Smooth muscle cell (in vitro differentiated cells): ENCODE measurements around the gene CAMKK1. TPM values are rescaled to one million over a fixed set of nuclear protein-coding genes. Genes with fewer than 3 reads are reported as not detected.

Experiments used
- DNase-seq: peaks from one replicate; lab custom pipeline; 2025; ENCODE audit not compliant: unreplicated experiment; lab: John Stamatoyannopoulos, UW
- H2AFZ ChIP-seq: fragments of 200-600 bp; sonication (generic); 2 replicates; pipeline ENCODE4 v1.6.0; 2016; ENCODE audit warnings: antibody characterized with exemption, low read depth, mild to moderate bottlenecking
- H3F3A ChIP-seq: fragments of 200-600 bp; sonication (generic); 2 replicates; pipeline ENCODE4 v1.6.0; 2017; ENCODE audit warnings: antibody characterized with exemption, low read depth
- H3K27ac ChIP-seq: fragments of 200-600 bp; sonication (generic); 2 replicates; pipeline ENCODE4 v1.5.1; 2016; ENCODE audit warnings: low read depth, mild to moderate bottlenecking
- H3K27me3 ChIP-seq: fragments of 200-600 bp; sonication (generic); 2 replicates; pipeline ENCODE4 v1.6.1; 2016; ENCODE audit warnings: low read depth, mild to moderate bottlenecking
- H3K36me3 ChIP-seq: fragments of 200-600 bp; sonication (generic); 2 replicates; pipeline ENCODE4 v1.5.1; 2016; ENCODE audit warnings: low read depth
- H3K4me1 ChIP-seq: fragments of 200-600 bp; sonication (generic); 2 replicates; pipeline ENCODE4 v1.5.1; 2016; ENCODE audit warnings: low read depth
- H3K4me2 ChIP-seq: fragments of 200-600 bp; sonication (generic); 2 replicates; pipeline ENCODE4 v1.6.0; 2016; ENCODE audit warnings: mild to moderate bottlenecking
- H3K4me3 ChIP-seq: fragments of 200-600 bp; sonication (generic); 2 replicates; pipeline ENCODE4 v1.5.1; 2016; ENCODE audit warnings: mild to moderate bottlenecking
- H3K79me2 ChIP-seq: fragments of 200-600 bp; sonication (generic); 2 replicates; pipeline ENCODE4 v1.6.0; 2016; ENCODE audit warnings: low read depth, mild to moderate bottlenecking
- H3K9ac ChIP-seq: fragments of 200-600 bp; sonication (generic); 2 replicates; pipeline ENCODE4 v1.6.0; 2016; ENCODE audit warnings: low read depth
- H3K9me3 ChIP-seq: fragments of 200-600 bp; sonication (generic); replicated peaks from 2 replicates; pipeline ENCODE4 v1.5.1; 2016; ENCODE audit warnings: low read depth
- H4K20me1 ChIP-seq: fragments of 200-600 bp; sonication (generic); 2 replicates; pipeline ENCODE4 v1.6.0; 2016; ENCODE audit warnings: low read depth
- CTCF ChIP-seq: fragments of 200-600 bp; sonication (generic); IDR thresholded peaks from 2 replicates; pipeline ENCODE4 v1.5.1; 2017; ENCODE audit warnings: borderline replicate concordance, mild to moderate bottlenecking, antibody characterized with exemption; ENCODE audit not compliant: insufficient read depth, poor library complexity, severe bottlenecking
- WGBS: methylation state at CpG from one replicate; pipeline ENCODE4 v1.1.7; 2016; ENCODE audit warnings: low lambda C conversion rate; 5-methylcytosine and 5-hydroxymethylcytosine counted together
- polyA plus RNA-seq: library from polyadenylated mRNA; unstranded; fragments of >200 nt; fragmentation: Nextera tagmentation; extraction: Ambion mirVana; gene quantifications from 2 replicates; pipeline ENCODE4 v1.2.1, GENCODE V29; 2016
- total RNA-seq: library from RNA; depleted of rRNA; stranded (reverse); fragments of >200 nt; gene quantifications from 2 replicates; pipeline ENCODE4 v1.2.3, GENCODE V29; 2014

Gene CAMKK1
- total and polyA plus RNA-seq, 2 experiments from 2014 or later = 8.1 to 8.8 TPM

GRCh38 chr17:3925684-3926485 is 33.0 kb upstream of the CAMKK1 start:
- H3K4me3 ChIP-seq = no peak overlapping the region
- no peak overlapping the region for H2AFZ ChIP-seq
- no peak overlapping the region for H3K27ac ChIP-seq
- H4K20me1 ChIP-seq = no peaks in the 10 kb centered on the region
- H3K36me3 ChIP-seq = no peaks in the 10 kb centered on the region
- H3K4me1 ChIP-seq = no peaks in the 10 kb centered on the region
- DNase-seq = no peak
- H3K27me3 ChIP-seq = no peaks in the 10 kb centered on the region
- no peaks in the 10 kb centered on the region for H3F3A ChIP-seq
- no peaks in the 10 kb centered on the region for H3K9me3 ChIP-seq
- H3K79me2 ChIP-seq = no peaks in the 10 kb centered on the region
- no peak for TF ChIP-seq CTCF
- 83% methylated on average over 17 of the region's 17 CpGs for WGBS
- no peak overlapping the region for H3K4me2 ChIP-seq
- H3K9ac ChIP-seq = no peak overlapping the region

DNA sequence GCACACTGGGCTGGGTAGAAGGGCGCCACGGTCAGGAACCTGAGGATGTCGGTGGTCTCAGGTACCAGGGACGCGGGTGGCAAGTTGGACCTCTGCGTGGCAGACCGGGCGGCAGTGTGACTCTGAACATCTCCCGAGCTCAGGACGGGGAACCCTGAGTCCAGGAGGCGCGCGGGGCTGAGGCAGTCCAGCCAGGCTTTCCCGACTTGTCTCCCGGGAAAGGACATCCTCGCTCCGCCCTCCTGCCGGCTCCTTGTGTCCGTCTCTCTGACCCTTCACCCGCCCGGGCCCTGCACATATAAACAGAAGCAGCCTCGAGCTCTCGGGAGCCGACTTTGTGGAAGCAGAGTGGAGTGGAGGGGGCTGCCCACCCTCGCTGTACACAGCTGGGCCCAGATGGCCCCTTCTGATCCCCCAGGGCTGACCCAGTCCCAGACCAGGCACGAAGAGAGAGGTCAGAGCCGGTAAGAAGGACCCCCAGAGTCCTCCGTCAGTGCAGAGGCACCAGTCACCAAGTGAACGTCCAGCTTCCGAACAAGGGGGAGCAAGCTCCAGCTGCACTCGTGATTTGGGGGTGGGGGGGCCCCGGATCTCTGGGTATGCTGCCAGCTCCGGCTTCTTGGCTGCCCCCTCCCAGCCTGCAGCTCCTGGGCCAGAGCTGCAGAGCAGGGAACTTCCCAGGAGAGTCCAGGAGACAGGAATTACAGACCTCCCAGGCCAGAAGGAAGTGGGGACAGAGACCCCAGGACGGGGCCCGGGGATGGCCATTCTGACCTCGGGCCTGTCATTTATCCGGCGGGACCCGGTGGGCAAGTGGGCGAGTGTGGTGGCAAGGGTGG is 31.9 kb upstream of the CAMKK1 start:
- no peaks in the 10 kb centered on the region for H3K79me2 ChIP-seq
- no peak overlapping the region for H3K27ac ChIP-seq
- no peak for TF ChIP-seq CTCF
- H3K4me1 ChIP-seq = no peaks in the 10 kb centered on the region
- no peak overlapping the region for H3K4me2 ChIP-seq
- 84% methylated on average over 40 of the region's 40 CpGs for WGBS
- H2AFZ ChIP-seq = no peak overlapping the region
- no peaks in the 10 kb centered on the region for H4K20me1 ChIP-seq
- no peaks in the 10 kb centered on the region for H3F3A ChIP-seq
- no peak overlapping the region for H3K9ac ChIP-seq
- H3K27me3 ChIP-seq = no peaks in the 10 kb centered on the region
- no peaks in the 10 kb centered on the region for H3K36me3 ChIP-seq
- H3K9me3 ChIP-seq = no peaks in the 10 kb centered on the region
- DNase-seq = no peak
- no peak overlapping the region for H3K4me3 ChIP-seq

DNA sequence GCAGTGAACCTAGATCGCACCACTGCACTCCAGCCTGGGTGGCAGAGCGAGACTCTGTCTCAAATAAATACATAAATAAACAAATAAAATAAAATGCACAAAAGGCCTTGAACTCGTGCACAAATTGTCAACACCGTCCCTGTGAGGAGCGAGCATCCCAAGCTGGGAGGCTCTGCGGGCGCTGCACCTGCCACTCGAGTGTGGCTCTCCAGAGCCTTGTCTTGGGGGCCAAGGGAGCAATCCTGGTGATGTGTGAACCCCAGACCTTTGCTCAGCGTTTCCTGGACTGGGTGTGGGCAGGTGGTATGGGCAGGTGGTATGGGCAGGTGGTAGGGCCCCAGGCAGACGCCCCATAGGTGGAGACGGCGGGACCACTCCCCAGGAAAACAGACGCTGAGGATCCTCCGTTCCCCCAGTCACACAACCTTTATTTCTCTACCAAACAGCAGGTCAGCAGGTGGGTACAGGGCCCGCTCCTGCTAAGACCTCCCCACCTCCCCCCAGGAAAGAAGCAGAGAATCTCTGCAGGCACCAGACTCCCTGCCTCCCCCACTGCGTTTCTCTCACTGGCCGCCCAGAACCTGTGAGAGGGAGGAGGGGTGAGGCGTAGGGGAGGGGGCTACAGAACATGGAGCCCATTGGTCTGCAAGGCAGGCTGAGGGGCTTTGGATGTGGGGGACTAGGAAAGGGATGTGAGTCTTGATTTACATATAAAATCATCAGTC is 30.8 kb upstream of the CAMKK1 start:
- no peaks in the 10 kb centered on the region for H4K20me1 ChIP-seq
- no peaks in the 10 kb centered on the region for H3K27me3 ChIP-seq
- no peak overlapping the region for H3K4me3 ChIP-seq
- no peak overlapping the region for H3K9ac ChIP-seq
- no peak overlapping the region for H3K27ac ChIP-seq
- DNase-seq = no peak
- no peaks in the 10 kb centered on the region for H3K9me3 ChIP-seq
- TF ChIP-seq CTCF = no peak
- WGBS = 95% methylated on average over 18 of the region's 18 CpGs
- H2AFZ ChIP-seq = no peak overlapping the region
- H3F3A ChIP-seq = no peaks in the 10 kb centered on the region
- no peaks in the 10 kb centered on the region for H3K4me1 ChIP-seq
- H3K79me2 ChIP-seq = no peaks in the 10 kb centered on the region
- H3K36me3 ChIP-seq = no peaks in the 10 kb centered on the region
- H3K4me2 ChIP-seq = no peak overlapping the region
